H9 (cell line): ENCODE measurements around the gene HK2. TPM values are rescaled to one million over a fixed set of nuclear protein-coding genes. Genes with fewer than 3 reads are reported as not detected.

Experiments used
- DNase-seq: peaks from one replicate; pipeline ENCODE4 v3.0.0-alpha.2; 2017
- H2AFZ ChIP-seq: one replicate; pipeline ENCODE4 v1.6.1; 2013; ENCODE audit warnings: mild to moderate bottlenecking, low read length, control low read depth, moderate library complexity
- H2AK5ac ChIP-seq: 2 replicates; pipeline ENCODE4 v1.6.1; 2013; ENCODE audit warnings: low read length, control low read depth, mixed read lengths; ENCODE audit not compliant: insufficient read length
- H2BK120ac ChIP-seq: one replicate; pipeline ENCODE4 v1.6.1; 2013; ENCODE audit warnings: low read depth, mild to moderate bottlenecking, low read length, control low read depth, inconsistent platforms; ENCODE audit not compliant: poor library complexity, severe bottlenecking
- H2BK12ac ChIP-seq: 2 replicates; pipeline ENCODE4 v1.6.1; 2013; ENCODE audit warnings: low read length, control low read depth, mixed read lengths, low read depth; ENCODE audit not compliant: insufficient read length
- H2BK15ac ChIP-seq: 2 replicates; pipeline ENCODE4 v1.6.1; 2013; ENCODE audit warnings: low read depth, low read length, control low read depth
- H2BK20ac ChIP-seq: one replicate; pipeline ENCODE4 v1.6.1; 2013; ENCODE audit warnings: low read depth, mild to moderate bottlenecking, low read length, control low read depth, inconsistent platforms; ENCODE audit not compliant: poor library complexity, severe bottlenecking
- H2BK5ac ChIP-seq: 2 replicates; pipeline ENCODE4 v1.6.1; 2013; ENCODE audit warnings: low read length, control low read depth, mixed read lengths; ENCODE audit not compliant: insufficient read length
- H3K14ac ChIP-seq: 2 replicates; pipeline ENCODE4 v1.6.1; 2013; ENCODE audit warnings: low read length, control low read depth; ENCODE audit not compliant: insufficient read depth
- H3K18ac ChIP-seq: 2 replicates; pipeline ENCODE4 v1.6.1; 2013; ENCODE audit warnings: low read depth, mild to moderate bottlenecking, mixed read lengths, low read length, control low read depth; ENCODE audit not compliant: insufficient read length
- H3K23ac ChIP-seq: 2 replicates; pipeline ENCODE4 v1.6.1; 2013; ENCODE audit warnings: low read length, control low read depth, mixed read lengths, low read depth; ENCODE audit not compliant: insufficient read length
- H3K23me2 ChIP-seq: 2 replicates; pipeline ENCODE4 v1.6.1; 2013; ENCODE audit warnings: low read depth, mild to moderate bottlenecking, mixed read lengths, low read length, control low read depth; ENCODE audit not compliant: insufficient read length, poor library complexity, severe bottlenecking
- H3K27ac ChIP-seq: 2 replicates; pipeline ENCODE4 v1.5.1; 2013; ENCODE audit warnings: low read length, control low read depth, mixed read lengths, low read depth; ENCODE audit not compliant: insufficient read length
- H3K27me3 ChIP-seq: 2 replicates; pipeline ENCODE4 v1.6.1; 2013; ENCODE audit warnings: low read length, control low read depth, inconsistent platforms; ENCODE audit not compliant: insufficient read depth
- H3K4ac ChIP-seq: 2 replicates; pipeline ENCODE4 v1.6.1; 2013; ENCODE audit warnings: low read depth, mild to moderate bottlenecking, control low read depth, inconsistent platforms, low read length, moderate library complexity
- H3K4me1 ChIP-seq: 2 replicates; pipeline ENCODE4 v1.6.1; 2013; ENCODE audit warnings: low read length, control low read depth, inconsistent platforms; ENCODE audit not compliant: insufficient read depth
- H3K4me2 ChIP-seq: 2 replicates; pipeline ENCODE4 v1.6.1; 2013; ENCODE audit warnings: low read length, control low read depth, mixed read lengths; ENCODE audit not compliant: insufficient read length, insufficient read depth
- H3K56ac ChIP-seq: 2 replicates; pipeline ENCODE4 v1.6.1; 2013; ENCODE audit warnings: low read depth, mild to moderate bottlenecking, mixed read lengths, low read length, control low read depth; ENCODE audit not compliant: insufficient read length
- H3K79me1 ChIP-seq: 2 replicates; pipeline ENCODE4 v1.6.1; 2013; ENCODE audit warnings: low read depth, mild to moderate bottlenecking, moderate library complexity, low read length, control low read depth, inconsistent platforms; ENCODE audit not compliant: insufficient read depth, poor library complexity, severe bottlenecking
- H3K79me2 ChIP-seq: 2 replicates; pipeline ENCODE4 v1.6.1; 2013; ENCODE audit warnings: low read length, control low read depth, inconsistent platforms; ENCODE audit not compliant: insufficient read depth
- H3K9ac ChIP-seq: 2 replicates; pipeline ENCODE4 v1.6.1; 2013; ENCODE audit warnings: low read length, control low read depth, mixed read lengths; ENCODE audit not compliant: insufficient read length; ENCODE audit errors: extremely low read depth
- H3K9me3 ChIP-seq: one replicate; pipeline ENCODE4 v1.6.1; 2013; ENCODE audit warnings: low read depth, low read length, inconsistent platforms; ENCODE audit not compliant: control insufficient read depth
- H3T11ph ChIP-seq: one replicate; pipeline ENCODE4 v1.6.1; 2013; ENCODE audit warnings: mild to moderate bottlenecking, low read length, control low read depth, inconsistent platforms
- H4K20me1 ChIP-seq: one replicate; pipeline ENCODE4 v1.6.1; 2013; ENCODE audit not compliant: control insufficient read depth, insufficient read length, insufficient read depth
- H4K5ac ChIP-seq: 2 replicates; pipeline ENCODE4 v1.6.1; 2013; ENCODE audit warnings: low read depth, mild to moderate bottlenecking, mixed read lengths, low read length, control low read depth; ENCODE audit not compliant: insufficient read length
- H4K8ac ChIP-seq: replicated peaks from 2 replicates; pipeline ENCODE4 v1.6.1; 2013; ENCODE audit warnings: low read length, control low read depth, mixed read lengths, low read depth; ENCODE audit not compliant: insufficient read length
- H4K91ac ChIP-seq: 2 replicates; pipeline ENCODE4 v1.6.1; 2013; ENCODE audit warnings: low read depth, mild to moderate bottlenecking, moderate library complexity, mixed read lengths, low read length, control low read depth; ENCODE audit not compliant: insufficient read length
- H3K27ac Mint-ChIP-seq, 3 experiments: 2 replicates in 2 of 3; 3 replicates in 1 of 3; pipeline ENCODE4 v1.8.0; 2020 to 2021; ENCODE audit warnings: mixed read lengths in 3 of 3, mild to moderate bottlenecking in 1 of 3, moderate library complexity in 1 of 3
- H3K27me3 Mint-ChIP-seq: 2 replicates; pipeline ENCODE4 v1.8.0; 2021; ENCODE audit warnings: low read depth, mild to moderate bottlenecking, moderate library complexity, mixed read lengths
- H3K36me3 Mint-ChIP-seq, 3 experiments: 2 replicates in 2 of 3; 3 replicates in 1 of 3; pipeline ENCODE4 v1.8.0; 2020 to 2021; ENCODE audit warnings: low read depth in 3 of 3, mixed read lengths in 3 of 3; ENCODE audit not compliant: insufficient read depth in 1 of 3
- H3K4me1 Mint-ChIP-seq, 2 experiments: 2 replicates each; pipeline ENCODE4 v1.8.0; 2020; ENCODE audit warnings: mixed read lengths in 2 of 2
- H3K4me3 Mint-ChIP-seq, 2 experiments: 2 replicates in 1 of 2; 3 replicates in 1 of 2; pipeline ENCODE4 v1.8.0; 2020 to 2021; ENCODE audit warnings: mild to moderate bottlenecking in 2 of 2, mixed read lengths in 2 of 2, moderate library complexity in 1 of 2
- H3K9me3 Mint-ChIP-seq, 2 experiments: 2 replicates in 1 of 2; 3 replicates in 1 of 2; pipeline ENCODE4 v1.8.0; 2020; ENCODE audit warnings: mild to moderate bottlenecking in 2 of 2, mixed read lengths in 2 of 2, moderate library complexity in 1 of 2
- WGBS: extraction: QIAGEN DNeasy Blood & Tissue Kit; methylation state at CpG from one replicate; pipeline ENCODE4 v1.1.7; 2013; ENCODE audit warnings: missing lambda C conversion rate, low lambda C conversion rate, mixed read lengths; ENCODE audit not compliant: insufficient read length; ENCODE audit errors: extremely low coverage; 5-methylcytosine and 5-hydroxymethylcytosine counted together
- total RNA-seq: library from RNA; stranded (reverse); gene quantifications from 2 replicates; pipeline ENCODE4 v1.2.1, GENCODE V29; 2021
- TF ChIP-seq, protein P1 (sequence below): fragments of 200-600 bp; sonication (generic); conservative IDR thresholded peaks from 3 replicates; pipeline ENCODE4 v1.8.0; 2021; ENCODE audit warnings: antibody characterized with exemption, mild to moderate bottlenecking

Gene HK2
- total RNA-seq, 1 experiment from 2014 or later: 54.3 TPM

- Histone ChIP-seq H2BK120ac (no peak overlapping the region), H3K27ac (no peak overlapping the region), H2BK15ac (no peak overlapping the region), H3K9ac (no peak overlapping the region), H3K79me2 (no peaks in the 10 kb centered on the region), H3K14ac (no peak overlapping the region), H2BK20ac (no peak overlapping the region), H2BK5ac (no peak overlapping the region), H3K4me2 (no peak overlapping the region), H3K56ac (no peak overlapping the region), H2AK5ac (no peak overlapping the region), H4K8ac (no peak overlapping the region), H2AFZ (no peak overlapping the region), H3K4ac (no peak overlapping the region), H3K23me2 (no peaks in the 10 kb centered on the region), H4K20me1 (no peaks in the 10 kb centered on the region), H3K27me3 (no peaks in the 10 kb centered on the region), H4K91ac (no peak overlapping the region), H2BK12ac (no peak overlapping the region), H3K79me1 (no peaks in the 10 kb centered on the region), H3K4me1 (no peaks in the 10 kb centered on the region), H3K9me3 (no peaks in the 10 kb centered on the region), H3T11ph (no peak overlapping the region), H4K5ac (no peak overlapping the region), H3K23ac (no peak overlapping the region), H3K18ac (no peak overlapping the region)
- Mint-ChIP-seq H3K27ac (peak overlapping the region in 1 of 3 experiments; percentile 21; a peak in 1 of 7 replicates), H3K4me1 (no peaks in the 10 kb centered on the region), H3K27me3 (no peaks in the 10 kb centered on the region), H3K36me3 (peaks cover 61 to 97% (median 91%) of the 10 kb centered on the region in 3 experiments), H3K9me3 (no peaks in the 10 kb centered on the region), H3K4me3 (no peak overlapping the region)
- no CpG with 5 or more reads among the region's 6 CpGs for WGBS
- no peak for DNase-seq
- TF ChIP-seq, protein P1, sequence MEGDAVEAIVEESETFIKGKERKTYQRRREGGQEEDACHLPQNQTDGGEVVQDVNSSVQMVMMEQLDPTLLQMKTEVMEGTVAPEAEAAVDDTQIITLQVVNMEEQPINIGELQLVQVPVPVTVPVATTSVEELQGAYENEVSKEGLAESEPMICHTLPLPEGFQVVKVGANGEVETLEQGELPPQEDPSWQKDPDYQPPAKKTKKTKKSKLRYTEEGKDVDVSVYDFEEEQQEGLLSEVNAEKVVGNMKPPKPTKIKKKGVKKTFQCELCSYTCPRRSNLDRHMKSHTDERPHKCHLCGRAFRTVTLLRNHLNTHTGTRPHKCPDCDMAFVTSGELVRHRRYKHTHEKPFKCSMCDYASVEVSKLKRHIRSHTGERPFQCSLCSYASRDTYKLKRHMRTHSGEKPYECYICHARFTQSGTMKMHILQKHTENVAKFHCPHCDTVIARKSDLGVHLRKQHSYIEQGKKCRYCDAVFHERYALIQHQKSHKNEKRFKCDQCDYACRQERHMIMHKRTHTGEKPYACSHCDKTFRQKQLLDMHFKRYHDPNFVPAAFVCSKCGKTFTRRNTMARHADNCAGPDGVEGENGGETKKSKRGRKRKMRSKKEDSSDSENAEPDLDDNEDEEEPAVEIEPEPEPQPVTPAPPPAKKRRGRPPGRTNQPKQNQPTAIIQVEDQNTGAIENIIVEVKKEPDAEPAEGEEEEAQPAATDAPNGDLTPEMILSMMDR: no peak
These were observed 49.1 kb downstream of the HK2 start for GRCh38 chr2:74883011-74883410.
